IMR-90 (cell line): ENCODE data around the gene FGGY. TPM values are rescaled to one million over a fixed set of nuclear protein-coding genes. Genes with fewer than 3 reads are reported as not detected.

ENCODE experiments used
- ATAC-seq: fragments of 200-7000 bp; cut with Tn5 transposase; 2 replicates; pipeline ENCODE4 v1.9.1; 2020; ENCODE audit warnings: low read depth, mild to moderate bottlenecking, moderate library complexity
- BruUV-seq: library from RNA; stranded (reverse); fragments of 400-500 nt; replicated peaks from 2 replicates; lab custom pipeline; 2021; lab: Mats Ljungman, UMichigan
- CTCF ChIA-PET: fragments of 300-600 bp; formaldehyde crosslinking; extraction: SDS; loops from one replicate; lab custom pipeline; 2021; ENCODE audit warnings: antibody characterized with exemption; lab: Yijun Ruan, JAX
- POLR2A ChIA-PET: fragments of 300-600 bp; sonication (Branson Sonifier 250); formaldehyde crosslinking; loops from one replicate; lab custom pipeline; 2022; ENCODE audit warnings: antibody characterized with exemption; ENCODE audit not compliant: unreplicated experiment; lab: Charles Lee
- DNase-seq: peaks from one replicate; pipeline ENCODE4 v3.0.0; 2013
- H2AFZ ChIP-seq: replicated peaks from 2 replicates; pipeline ENCODE3; 2013; ENCODE audit warnings: low read length, mild to moderate bottlenecking; ENCODE audit not compliant: poor library complexity
- H2AK5ac ChIP-seq: 2 replicates; pipeline ENCODE4 v1.6.1; 2013; ENCODE audit warnings: low read depth, low read length, inconsistent platforms
- H2AK9ac ChIP-seq: replicated peaks from 2 replicates; pipeline ENCODE3; 2013; ENCODE audit warnings: mild to moderate bottlenecking, low read depth, low read length, moderate library complexity; ENCODE audit not compliant: poor library complexity
- H2BK120ac ChIP-seq: 2 replicates; pipeline ENCODE4 v1.6.1; 2013; ENCODE audit warnings: low read depth, low read length, inconsistent platforms
- H2BK15ac ChIP-seq: 3 replicates; pipeline ENCODE4 v1.6.1; 2013; ENCODE audit warnings: low read depth, low read length, inconsistent platforms
- H2BK20ac ChIP-seq: 2 replicates; pipeline ENCODE4 v1.6.1; 2013; ENCODE audit warnings: low read depth, mild to moderate bottlenecking, inconsistent platforms, low read length, moderate library complexity
- H2BK5ac ChIP-seq: 2 replicates; pipeline ENCODE4 v1.6.1; 2013; ENCODE audit warnings: mild to moderate bottlenecking, low read depth, low read length, inconsistent platforms; ENCODE audit not compliant: poor library complexity, severe bottlenecking
- H3K14ac ChIP-seq: replicated peaks from 2 replicates; pipeline ENCODE4 v1.6.1; 2013; ENCODE audit warnings: low read depth, low read length, inconsistent platforms
- H3K18ac ChIP-seq: 2 replicates; pipeline ENCODE4 v1.6.1; 2013; ENCODE audit warnings: low read depth, low read length, control low read depth
- H3K23ac ChIP-seq: 2 replicates; pipeline ENCODE4 v1.6.1; 2013; ENCODE audit warnings: low read depth, low read length, inconsistent platforms
- H3K27ac ChIP-seq: 2 replicates; pipeline ENCODE4 v1.5.1; 2013; ENCODE audit warnings: mild to moderate bottlenecking, control low read depth, low read length; ENCODE audit not compliant: insufficient read depth
- H3K27me3 ChIP-seq: 2 replicates; pipeline ENCODE4 v1.6.1; 2013; ENCODE audit warnings: low read length; ENCODE audit not compliant: control insufficient read depth, insufficient read depth
- H3K36me3 ChIP-seq: 2 replicates; pipeline ENCODE4 v1.6.1; 2013; ENCODE audit warnings: low read length, mixed read lengths; ENCODE audit not compliant: control insufficient read depth, insufficient read depth
- H3K4ac ChIP-seq: 2 replicates; pipeline ENCODE4 v1.6.1; 2013; ENCODE audit warnings: low read depth, low read length, inconsistent platforms
- H3K4me1 ChIP-seq: 2 replicates; pipeline ENCODE4 v1.6.1; 2013; ENCODE audit warnings: low read length, mixed read lengths; ENCODE audit not compliant: control insufficient read depth, insufficient read depth
- H3K4me2 ChIP-seq: 2 replicates; pipeline ENCODE4 v1.6.1; 2013; ENCODE audit warnings: low read depth, mild to moderate bottlenecking, control low read depth, low read length, moderate library complexity
- H3K4me3 ChIP-seq: 2 replicates; pipeline ENCODE4 v1.5.1; 2013; ENCODE audit warnings: low read depth, mild to moderate bottlenecking, control low read depth, low read length, moderate library complexity; ENCODE audit not compliant: insufficient read depth
- H3K56ac ChIP-seq: 2 replicates; pipeline ENCODE4 v1.6.1; 2013; ENCODE audit warnings: low read length, inconsistent platforms; ENCODE audit not compliant: insufficient read depth; ENCODE audit errors: extremely low read depth
- H3K79me1 ChIP-seq, 2 experiments: 2 replicates each; pipeline ENCODE4 v1.6.1; 2013; ENCODE audit warnings: low read length in 2 of 2, inconsistent platforms in 1 of 2, low read depth in 1 of 2
- H3K9ac ChIP-seq: 2 replicates; pipeline ENCODE4 v1.6.1; 2013; ENCODE audit warnings: low read depth, low read length, control low read depth
- H3K9me1 ChIP-seq: 2 replicates; pipeline ENCODE4 v1.6.1; 2013; ENCODE audit warnings: low read length, inconsistent platforms; ENCODE audit not compliant: insufficient read depth
- H3K9me3 ChIP-seq: 2 replicates; pipeline ENCODE4 v1.6.1; 2013; ENCODE audit warnings: low read length; ENCODE audit not compliant: control insufficient read depth, insufficient read depth
- H4K20me1 ChIP-seq: 2 replicates; pipeline ENCODE4 v1.6.1; 2013; ENCODE audit warnings: low read length, inconsistent platforms; ENCODE audit not compliant: insufficient read depth
- H4K5ac ChIP-seq: 2 replicates; pipeline ENCODE4 v1.6.1; 2013; ENCODE audit warnings: mild to moderate bottlenecking, low read depth, low read length, control low read depth
- H4K8ac ChIP-seq, 2 experiments: 2 replicates each; pipeline ENCODE4 v1.6.1; 2013; ENCODE audit warnings: low read depth in 2 of 2, low read length in 2 of 2, control low read depth in 1 of 2, inconsistent platforms in 1 of 2
- H4K91ac ChIP-seq: 2 replicates; pipeline ENCODE4 v1.6.1; 2013; ENCODE audit warnings: low read depth, low read length, inconsistent platforms; ENCODE audit not compliant: insufficient read depth
- MXI1 ChIP-seq: IDR thresholded peaks from 2 replicates; pipeline ENCODE4 v1.6.1; 2012; ENCODE audit warnings: low read depth, mild to moderate bottlenecking, low read length, moderate library complexity, borderline replicate concordance
- dilution Hi-C: fragments of 300-500 bp; cut with HindIII; formaldehyde crosslinking; loops from one replicate; pipeline ENCODE4 v1.14.3; 2018; ENCODE audit warnings: low sequenced_read_pairs; ENCODE audit not compliant: unreplicated experiment
- in situ Hi-C: fragments of 300-500 bp; cut with MboI; formaldehyde crosslinking; loops from 3 replicates; pipeline ENCODE4 v1.14.3; 2019; ENCODE audit warnings: low sequenced_read_pairs, inconsistent platforms, mixed read lengths
- intact Hi-C: fragments of 100-400 bp; cut with micrococcal nuclease; formaldehyde crosslinking; loops from 2 replicates; pipeline ENCODE4 v1.10.0; 2022
- polyA plus RNA-seq, 3 experiments: library from polyadenylated mRNA; depleted of rRNA; stranded (reverse); fragments of >200 nt; gene quantifications; 2 replicates each; pipeline ENCODE4 v1.2.3, GENCODE V29; 2012; ENCODE audit warnings: low replicate concordance in 1 of 3
- total RNA-seq: library from RNA; depleted of rRNA; stranded (reverse); fragments of >200 nt; gene quantifications from 2 replicates; pipeline ENCODE4 v1.2.3, GENCODE V29; 2012

Gene FGGY
- total and polyA plus RNA-seq, 2 of the 4 experiments (the other 2 are of a cell fraction) = 5.6 to 14.0 TPM

DNA sequence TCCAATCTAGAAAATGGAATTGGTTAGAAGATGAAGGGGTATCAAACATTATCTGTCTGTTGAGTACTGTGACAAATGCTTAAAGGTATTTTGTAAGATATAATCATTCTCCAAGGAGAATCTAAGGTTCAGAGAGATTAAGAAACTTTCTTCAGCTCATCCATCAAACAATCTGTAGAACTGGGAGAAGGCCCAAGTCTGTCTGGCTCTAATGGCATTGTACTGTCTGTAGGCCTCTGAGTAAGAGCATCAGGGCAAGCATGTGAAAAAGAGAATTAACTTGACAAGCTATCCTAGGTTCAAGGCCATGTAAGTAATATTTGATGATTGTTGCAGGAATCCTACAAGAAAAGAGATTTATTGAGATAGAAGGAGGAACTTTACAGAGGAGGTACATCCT is 5.3 kb upstream of the FGGY start:
- no peak for TF ChIP-seq MXI1
- H3K9me3 ChIP-seq = no peaks in the 10 kb centered on the region
- H3K4ac ChIP-seq = no peak overlapping the region
- no peaks in the 10 kb centered on the region for H3K36me3 ChIP-seq
- DNase-seq = no peak
- H2BK15ac ChIP-seq = no peak overlapping the region
- H3K4me1 ChIP-seq = peaks cover 2% of the 10 kb centered on the region
- no peak overlapping the region for H2AK5ac ChIP-seq
- H3K79me1 ChIP-seq = no peaks in the 10 kb centered on the region
- no peak overlapping the region for H4K5ac ChIP-seq
- H3K56ac ChIP-seq = no peak overlapping the region
- no peak overlapping the region for H3K14ac ChIP-seq
- H3K18ac ChIP-seq = no peak overlapping the region
- no peaks in the 10 kb centered on the region; the same call in none of the 2 replicates for H3K9me1 ChIP-seq
- H2AFZ ChIP-seq = no peak overlapping the region
- no peaks in the 10 kb centered on the region for H3K27me3 ChIP-seq
- dilution Hi-C loops (no loop called here), intact Hi-C loops (loop anchor here (10.0 kb wide), 1 partner anchor 217 kb away; no protein-coding TSS in a partner anchor), in situ Hi-C loops (loop anchor here (25.0 kb wide), 1 partner anchor 504 kb away; the partner anchor contains the start of gene JUN)
- H3K4me3 ChIP-seq = no peak overlapping the region
- CTCF ChIA-PET = no interaction called here
- H4K91ac ChIP-seq = no peak overlapping the region
- no peak overlapping the region for H2BK20ac ChIP-seq
- no peaks in the 10 kb centered on the region for H4K20me1 ChIP-seq
- BruUV-seq = no TSS peak
- no peak overlapping the region for H2AK9ac ChIP-seq
- H3K9ac ChIP-seq = no peak overlapping the region
- H3K27ac ChIP-seq = no peak overlapping the region
- H3K4me2 ChIP-seq = no peak overlapping the region
- H2BK5ac ChIP-seq = no peak overlapping the region
- POLR2A ChIA-PET = no interaction called here
- no peak overlapping the region for H4K8ac ChIP-seq
- no peak for ATAC-seq
- H2BK120ac ChIP-seq = no peak overlapping the region
- H3K23ac ChIP-seq = no peak overlapping the region
